BLaER1 treated with 17β-estradiol and CSF1 and Interleukin-3, amounts not matched to agents 10 nM and 100 nM (cell line): Measurements from ENCODE around the gene PARVB.

Source experiments
- H3K27ac ChIP-seq, 11 experiments: shearing (Covaris generic); formaldehyde crosslinking; 2 replicates each; pipeline ENCODE4 v1.8.1; 2022
- H3K27me3 ChIP-seq, 11 experiments: shearing (Covaris generic); formaldehyde crosslinking; 2 replicates each; pipeline ENCODE4 v1.8.1; 2022
- H3K36me3 ChIP-seq, 11 experiments: shearing (Covaris generic); formaldehyde crosslinking; 2 replicates each; pipeline ENCODE4 v1.8.1; 2022
- H3K4me1 ChIP-seq, 10 experiments: shearing (Covaris generic); formaldehyde crosslinking; 2 replicates each; pipeline ENCODE4 v1.8.1; 2022
- H3K4me2 ChIP-seq, 11 experiments: shearing (Covaris generic); formaldehyde crosslinking; 2 replicates each; pipeline ENCODE4 v1.8.1; 2022
- H3K4me3 ChIP-seq, 10 experiments: shearing (Covaris generic); formaldehyde crosslinking; 2 replicates each; pipeline ENCODE4 v1.8.1; 2022
- H3K9ac ChIP-seq, 11 experiments: shearing (Covaris generic); formaldehyde crosslinking; 2 replicates each; pipeline ENCODE4 v1.8.1; 2022
- H3K9me3 ChIP-seq, 11 experiments: shearing (Covaris generic); formaldehyde crosslinking; replicated peaks in 1 of 11; 2 replicates each; pipeline ENCODE4 v1.8.1; 2022
- H4K20me1 ChIP-seq, 11 experiments: shearing (Covaris generic); formaldehyde crosslinking; 2 replicates each; pipeline ENCODE4 v1.8.1; 2022
- Cebpa-rat ChIP-seq, 11 experiments: shearing (Covaris generic); IDR thresholded peaks; 2 replicates each; pipeline ENCODE4 v1.8.1; 2022

The PARVB gene

DNA sequence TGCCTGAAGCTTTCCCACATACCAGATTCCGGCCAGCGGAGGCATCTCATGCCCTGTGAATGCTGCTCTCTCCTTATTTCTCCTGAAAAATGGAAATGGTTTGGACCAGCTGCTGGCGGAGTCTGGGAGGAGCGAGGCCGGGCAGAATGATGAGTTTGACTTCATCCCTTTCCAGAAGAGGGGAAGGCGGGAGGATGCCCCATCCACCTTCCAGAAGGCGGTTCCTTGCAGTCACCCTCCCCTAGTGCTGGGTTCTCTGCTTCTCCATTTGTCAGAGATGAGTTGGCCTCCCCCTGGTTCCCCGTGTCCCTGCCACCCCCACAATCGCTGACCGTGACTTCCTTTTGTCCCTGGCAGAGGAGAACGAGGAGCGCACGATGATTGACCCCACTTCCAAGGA, 75.6 kb downstream of the PARVB start:
- no peak overlapping the region for H3K4me3 ChIP-seq
- H3K9ac ChIP-seq, result no peak overlapping the region
- no peaks in the 10 kb centered on the region for H4K20me1 ChIP-seq
- peaks cover 0 to 85% (median 0%) of the 10 kb centered on the region in 11 experiments; a peak in 6 of 22 replicates for H3K36me3 ChIP-seq
- H3K9me3 ChIP-seq, result peaks cover 0 to 5% (median 0%) of the 10 kb centered on the region in 11 experiments; a peak in 3 of 22 replicates
- no peak overlapping the region for H3K27ac ChIP-seq
- H3K4me1 ChIP-seq, result peaks cover 0 to 12% (median 0%) of the 10 kb centered on the region in 10 experiments; a peak in 6 of 20 replicates
- H3K4me2 ChIP-seq, result no peak overlapping the region
- no peak for TF ChIP-seq Cebpa-rat (IDR thresholded peaks at IDR 0.05)
- H3K27me3 ChIP-seq, result no peaks in the 10 kb centered on the region

DNA sequence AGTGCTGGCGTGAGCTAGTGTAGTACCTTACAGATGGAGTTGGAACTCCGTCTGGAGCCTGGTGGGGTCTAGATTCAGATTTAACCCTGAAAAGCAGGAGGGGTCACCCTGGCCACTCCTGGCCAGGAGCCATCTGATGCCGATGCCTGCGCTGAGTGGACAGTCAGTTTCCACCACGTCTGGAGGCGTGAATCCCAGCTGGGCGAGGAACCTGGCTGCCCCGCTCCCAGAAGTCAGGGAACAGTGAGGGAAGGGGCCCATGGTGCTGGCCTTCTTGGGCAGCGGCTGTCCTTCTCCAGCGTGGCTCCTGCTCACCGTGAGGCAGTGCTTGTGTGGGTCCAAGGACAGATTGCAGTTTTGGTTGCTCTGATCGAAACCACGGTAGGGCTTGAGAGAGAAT, 76.3 kb downstream of the PARVB start:
- peaks cover 0 to 6% (median 0%) of the 10 kb centered on the region in 11 experiments; a peak in 3 of 22 replicates for H3K9me3 ChIP-seq
- TF ChIP-seq Cebpa-rat (IDR thresholded peaks at IDR 0.05), result no peak
- H3K4me3 ChIP-seq, result no peak overlapping the region
- no peak overlapping the region for H3K9ac ChIP-seq
- H4K20me1 ChIP-seq, result no peaks in the 10 kb centered on the region
- peaks cover 0 to 85% (median 0%) of the 10 kb centered on the region in 11 experiments; a peak in 6 of 22 replicates for H3K36me3 ChIP-seq
- H3K27ac ChIP-seq, result no peak overlapping the region
- H3K4me1 ChIP-seq, result peaks cover 0 to 15% (median 0%) of the 10 kb centered on the region in 10 experiments; a peak in 7 of 20 replicates
- H3K4me2 ChIP-seq, result no peak overlapping the region
- H3K27me3 ChIP-seq, result no peaks in the 10 kb centered on the region

DNA sequence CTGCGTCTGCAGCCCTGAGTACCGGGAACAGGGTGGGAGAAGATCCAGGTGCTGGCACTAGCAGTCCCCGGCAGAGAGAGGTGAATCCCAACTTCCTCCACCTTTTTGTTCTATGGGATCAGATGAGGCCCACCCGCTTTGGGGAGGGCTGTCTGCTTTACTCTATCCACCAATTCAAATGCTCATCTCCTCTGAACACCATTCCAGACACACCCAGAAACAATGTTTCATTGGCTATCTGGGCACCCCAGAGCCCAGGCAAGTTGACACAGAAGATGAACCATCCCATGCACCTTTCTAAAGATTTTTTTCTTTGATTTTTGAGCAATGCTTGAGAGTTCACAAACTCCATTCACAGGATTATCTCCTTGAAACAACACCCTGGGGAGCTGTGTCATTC, 78.0 kb downstream of the PARVB start:
- H3K9ac ChIP-seq, result no peak overlapping the region
- no peaks in the 10 kb centered on the region for H3K27me3 ChIP-seq
- H3K4me1 ChIP-seq, result peaks cover 0 to 26% (median 4%) of the 10 kb centered on the region in 10 experiments; a peak in 7 of 20 replicates
- no peak overlapping the region for H3K4me2 ChIP-seq
- TF ChIP-seq Cebpa-rat (IDR thresholded peaks at IDR 0.05), result no peak
- peaks cover 0 to 69% (median 0%) of the 10 kb centered on the region in 11 experiments; a peak in 5 of 22 replicates for H3K36me3 ChIP-seq
- H4K20me1 ChIP-seq, result no peaks in the 10 kb centered on the region
- no peak overlapping the region for H3K27ac ChIP-seq
- peaks cover 0 to 6% (median 0%) of the 10 kb centered on the region in 11 experiments; a peak in 3 of 22 replicates for H3K9me3 ChIP-seq
- H3K4me3 ChIP-seq, result no peak overlapping the region

DNA sequence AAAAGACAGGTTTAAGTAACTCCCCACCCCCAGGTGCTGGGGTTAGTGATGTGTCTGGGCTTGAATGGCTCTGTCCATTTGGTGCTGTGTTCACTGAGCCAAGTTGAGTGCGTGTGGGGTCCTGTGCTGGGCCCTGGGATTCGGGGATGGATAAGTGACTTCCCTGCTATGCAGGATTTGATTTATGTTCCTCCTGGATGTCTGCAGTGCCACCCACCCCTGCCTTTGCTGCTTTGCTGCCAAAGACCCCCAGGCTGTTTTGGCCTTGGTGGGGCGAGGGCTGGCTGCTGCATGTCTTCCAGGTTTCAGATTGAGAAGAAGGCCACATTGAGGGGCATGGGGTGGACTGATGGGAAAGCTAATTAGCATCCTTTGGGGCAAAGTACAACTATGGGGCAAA, 78.8 kb downstream of the PARVB start:
- no peak overlapping the region for H3K9ac ChIP-seq
- no peaks in the 10 kb centered on the region for H4K20me1 ChIP-seq
- H3K27me3 ChIP-seq, result no peaks in the 10 kb centered on the region
- H3K9me3 ChIP-seq, result peaks cover 0 to 6% (median 0%) of the 10 kb centered on the region in 11 experiments; a peak in 3 of 22 replicates
- TF ChIP-seq Cebpa-rat (IDR thresholded peaks at IDR 0.05), result no peak
- no peak overlapping the region for H3K4me3 ChIP-seq
- no peak overlapping the region for H3K27ac ChIP-seq
- peaks cover 0 to 34% (median 10%) of the 10 kb centered on the region in 10 experiments; a peak in 7 of 20 replicates for H3K4me1 ChIP-seq
- no peak overlapping the region; a peak in 1 of 22 replicates for H3K4me2 ChIP-seq
- peaks cover 0 to 62% (median 0%) of the 10 kb centered on the region in 11 experiments; a peak in 5 of 22 replicates for H3K36me3 ChIP-seq

DNA sequence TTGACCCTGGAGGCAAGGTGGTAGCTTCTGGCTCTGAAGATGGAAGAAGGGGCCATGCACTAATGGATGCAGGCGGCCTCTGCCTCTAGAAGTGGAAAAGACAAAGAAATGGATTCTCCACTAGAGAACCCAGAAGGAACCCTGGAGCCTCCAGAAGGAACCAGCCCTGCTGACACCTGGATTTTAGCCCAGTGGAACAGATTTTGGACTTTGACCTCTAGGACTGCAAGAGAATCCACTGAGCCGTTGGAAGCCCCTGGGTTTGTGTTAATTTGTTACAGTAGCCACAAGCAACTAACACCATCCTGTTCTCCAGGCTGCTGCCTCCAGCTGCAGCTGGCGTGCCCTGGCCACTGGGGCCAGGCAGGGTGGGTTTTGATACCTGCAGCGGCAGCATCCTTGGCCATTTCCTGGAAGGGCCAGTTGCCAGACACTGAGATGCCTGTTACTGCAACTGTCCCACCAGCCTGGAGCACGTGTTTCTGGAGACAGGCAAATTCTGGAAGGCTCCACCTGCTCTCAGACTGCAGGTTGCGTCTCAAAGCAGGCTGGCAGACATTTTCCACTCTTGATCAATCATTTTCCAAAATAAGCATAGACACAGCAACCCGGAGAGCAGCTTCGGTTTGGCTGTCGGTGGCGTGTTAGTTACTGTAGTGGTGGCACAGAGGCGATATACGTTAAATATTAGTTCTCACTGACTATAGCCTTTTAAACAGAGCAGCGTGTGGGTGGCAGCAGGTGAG, 79.8 kb downstream of the PARVB start:
- no peak for TF ChIP-seq Cebpa-rat (IDR thresholded peaks at IDR 0.05)

DNA sequence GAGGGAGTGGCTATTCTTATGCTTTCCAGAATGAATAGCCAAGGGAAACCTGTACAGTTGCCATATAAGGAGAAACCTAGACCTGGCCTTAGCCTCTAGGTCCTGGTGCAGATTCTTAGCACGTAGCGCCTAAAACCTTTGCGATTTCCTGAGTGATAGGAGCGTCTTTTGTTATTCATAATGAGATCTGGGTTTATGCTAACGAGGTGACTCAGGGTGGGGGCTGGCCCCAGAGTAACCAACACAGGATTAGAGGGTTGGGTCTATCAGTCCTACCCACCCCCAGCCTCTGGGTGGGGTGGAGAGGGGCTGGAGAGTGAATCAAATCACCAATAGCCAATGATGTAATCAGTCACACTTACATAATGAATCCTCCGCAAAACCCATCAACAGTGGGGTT, 83.2 kb downstream of the PARVB start:
- peaks cover 0 to 6% (median 0%) of the 10 kb centered on the region in 11 experiments; a peak in 2 of 22 replicates for H3K9me3 ChIP-seq
- peaks cover 0 to 37% (median 0%) of the 10 kb centered on the region in 11 experiments; a peak in 5 of 22 replicates for H3K36me3 ChIP-seq
- H3K4me3 ChIP-seq, result no peak overlapping the region
- H3K27ac ChIP-seq, result no peak overlapping the region
- H3K9ac ChIP-seq, result no peak overlapping the region
- TF ChIP-seq Cebpa-rat (IDR thresholded peaks at IDR 0.05), result no peak
- H3K4me1 ChIP-seq, result peaks cover 9 to 78% (median 36%) of the 10 kb centered on the region in 10 experiments
- H4K20me1 ChIP-seq, result no peaks in the 10 kb centered on the region
- no peaks in the 10 kb centered on the region for H3K27me3 ChIP-seq
- peak overlapping the region in 5 of 11 experiments; percentile 13 to 79 (median 32); a peak in 7 of 22 replicates for H3K4me2 ChIP-seq

More for the DNA sequence above, 79.8 kb downstream of the PARVB start:
- H3K9ac ChIP-seq, result no peak overlapping the region
- peaks cover 2 to 44% (median 19%) of the 10 kb centered on the region in 10 experiments for H3K4me1 ChIP-seq
- H3K9me3 ChIP-seq, result peaks cover 0 to 6% (median 0%) of the 10 kb centered on the region in 11 experiments; a peak in 3 of 22 replicates
- no peak overlapping the region for H3K27ac ChIP-seq
- H3K4me2 ChIP-seq, result peak overlapping the region in 2 of 11 experiments; percentile 34 to 41; a peak in 4 of 22 replicates
- no peak overlapping the region for H3K4me3 ChIP-seq
- no peaks in the 10 kb centered on the region for H3K27me3 ChIP-seq
- H4K20me1 ChIP-seq, result no peaks in the 10 kb centered on the region
- H3K36me3 ChIP-seq, result peaks cover 0 to 56% (median 0%) of the 10 kb centered on the region in 11 experiments; a peak in 5 of 22 replicates

DNA sequence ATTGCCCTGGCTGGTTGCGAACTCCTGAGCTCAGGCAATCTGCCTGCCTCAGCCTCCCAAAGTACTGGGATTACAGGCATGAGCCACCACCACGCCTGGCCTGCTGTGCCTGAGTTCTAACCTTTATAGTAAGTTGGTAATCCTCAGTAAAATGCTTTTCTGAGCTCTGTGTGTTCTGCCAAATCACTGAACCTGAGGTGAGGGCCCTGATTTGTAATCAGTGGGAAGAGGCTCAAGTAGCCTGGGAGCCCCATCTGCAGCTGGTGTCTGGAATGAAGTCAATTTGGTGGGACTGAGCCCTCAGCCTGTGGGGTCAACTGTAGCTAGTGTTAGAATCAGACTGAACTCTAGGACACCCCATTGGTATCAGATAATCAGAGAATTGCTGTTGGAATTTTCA, 84.0 kb downstream of the PARVB start:
- H3K9ac ChIP-seq, result no peak overlapping the region; a peak in 2 of 22 replicates
- peak overlapping the region in 7 of 11 experiments; percentile 13 to 79 (median 31); a peak in 8 of 22 replicates for H3K4me2 ChIP-seq
- H3K9me3 ChIP-seq, result peaks cover 0 to 6% (median 0%) of the 10 kb centered on the region in 11 experiments; a peak in 2 of 22 replicates
- H3K36me3 ChIP-seq, result peaks cover 0 to 30% (median 0%) of the 10 kb centered on the region in 11 experiments; a peak in 5 of 22 replicates
- H4K20me1 ChIP-seq, result no peaks in the 10 kb centered on the region
- no peak overlapping the region for H3K4me3 ChIP-seq
- TF ChIP-seq Cebpa-rat (IDR thresholded peaks at IDR 0.05), result no peak
- peaks cover 9 to 79% (median 36%) of the 10 kb centered on the region in 10 experiments for H3K4me1 ChIP-seq
- H3K27me3 ChIP-seq, result no peaks in the 10 kb centered on the region
- peak overlapping the region in 5 of 11 experiments; percentile 15 to 78 (median 40); a peak in 5 of 22 replicates for H3K27ac ChIP-seq

DNA sequence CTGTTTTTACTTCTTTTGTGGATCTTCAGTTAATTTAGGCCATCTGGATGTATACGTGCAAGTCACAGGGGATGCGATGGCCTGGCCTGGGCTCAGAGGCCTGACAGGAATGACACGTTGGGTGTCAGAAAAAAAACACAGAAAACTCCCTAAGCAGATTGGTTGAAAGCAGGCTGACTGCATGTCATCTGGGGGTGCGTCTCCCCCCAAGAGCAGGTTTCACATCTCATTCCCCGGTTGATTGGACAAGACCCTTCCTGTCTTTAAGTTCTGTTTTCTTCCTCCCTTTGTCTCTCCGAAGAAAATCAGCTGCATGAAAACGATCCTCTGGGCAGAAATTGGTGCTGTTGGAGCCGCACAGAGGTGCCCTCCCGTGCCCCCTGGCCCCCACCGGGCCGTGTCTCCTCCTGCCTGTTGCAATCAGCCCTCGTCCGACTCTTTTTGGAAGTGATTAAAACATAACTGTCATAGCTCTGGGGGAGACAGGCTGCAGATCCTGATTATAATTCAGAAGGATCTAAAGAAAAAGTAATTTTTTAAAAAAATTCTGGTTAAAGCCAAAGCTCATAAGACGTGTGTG, 84.8 kb downstream of the PARVB start:
- peaks cover 0 to 22% (median 0%) of the 10 kb centered on the region in 11 experiments; a peak in 5 of 22 replicates for H3K36me3 ChIP-seq
- 0 out of 20 replicates have a peak overlapping the region, but pooled peaks of 2 of the 10 experiments have one; percentile 9 to 15 for H3K4me3 ChIP-seq
- peaks cover 9 to 74% (median 36%) of the 10 kb centered on the region in 10 experiments for H3K4me1 ChIP-seq
- peak overlapping the region in 10 of 11 experiments; percentile 37 to 81 (median 70); a peak in 19 of 22 replicates for H3K27ac ChIP-seq
- H3K9me3 ChIP-seq, result peaks cover 0 to 6% (median 0%) of the 10 kb centered on the region in 11 experiments; a peak in 2 of 22 replicates
- no peaks in the 10 kb centered on the region for H4K20me1 ChIP-seq
- H3K4me2 ChIP-seq, result peak overlapping the region; percentile 70 to 85 (median 78)
- TF ChIP-seq Cebpa-rat (IDR thresholded peaks at IDR 0.05), result no peak
- H3K27me3 ChIP-seq, result no peaks in the 10 kb centered on the region
- H3K9ac ChIP-seq, result peak overlapping the region; percentile 42 to 77 (median 60); a peak in 20 of 22 replicates
